Coronary artery (tissue), 2 donors: ENCODE data around the gene CMTR2.
"Not testable (repeated sequence)": the region's sequence is repeated elsewhere in the genome, so short reads cannot be mapped to it uniquely, and the experiment has no call there.

Source experiments
- DNase-seq: peaks from one replicate; pipeline ENCODE4 v3.0.0-alpha.2; 2017; ENCODE audit warnings: low spot score
- H3K27ac ChIP-seq, 2 donors: fragments of 200-600 bp; sonication (generic); one replicate each; pipeline ENCODE4 v1.5.1; 2016 to 2019
- H3K4me3 ChIP-seq: fragments of 200-600 bp; sonication (generic); 2 replicates; pipeline ENCODE4 v1.5.1; 2016; ENCODE audit warnings: mild to moderate bottlenecking, moderate library complexity
- CTCF ChIP-seq: fragments of 200-600 bp; sonication (generic); IDR thresholded peaks from one replicate; pipeline ENCODE4 v1.5.1; 2019; ENCODE audit warnings: antibody characterized with exemption

Gene CMTR2

GRCh38 chr16:71293919-71294318 lies 4.7 kb upstream of the CMTR2 start:
- no peak for TF ChIP-seq CTCF
- Histone ChIP-seq H3K4me3 (no peak overlapping the region), H3K27ac (no peak overlapping the region)
- no peak for DNase-seq

GRCh38 chr16:71292095-71292494 lies 2.9 kb upstream of the CMTR2 start:
- not testable (repeated sequence) for H3K4me3 ChIP-seq, H3K27ac ChIP-seq, DNase-seq

GRCh38 chr16:71289732-71290062 lies 495 bp upstream of the CMTR2 start:
- Histone ChIP-seq H3K4me3 (peak overlapping the region; percentile 82), H3K27ac (peak overlapping the region; percentile 88 to 92)
- DNase-seq = no peak
- TF ChIP-seq CTCF = no peak

GRCh38 chr16:71288570-71288889 lies 672 bp downstream of the CMTR2 start:
- TF ChIP-seq CTCF = no peak
- peak overlapping the region; percentile 88 to 92 for H3K27ac ChIP-seq
- peak overlapping the region; percentile 82 for H3K4me3 ChIP-seq
- DNase-seq = no peak

DNA sequence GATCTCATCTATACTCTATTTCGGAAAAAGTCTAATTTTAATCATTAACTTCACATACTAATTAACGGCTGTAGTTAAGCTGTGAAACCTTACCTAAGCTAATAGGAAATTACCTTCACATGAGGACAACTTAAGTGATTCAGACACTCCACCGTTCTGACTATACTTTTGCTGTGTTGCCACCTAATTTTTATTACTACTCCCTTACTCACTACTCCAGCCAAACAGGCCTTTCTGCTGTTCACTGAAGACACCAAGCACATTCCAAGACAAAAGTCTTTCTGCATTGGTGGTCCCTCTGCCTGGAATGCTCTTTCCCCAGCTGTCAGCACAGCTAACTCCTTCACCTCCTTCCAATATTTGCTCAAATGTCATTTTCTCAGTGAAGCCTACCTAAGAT lies 1.3 kb downstream of the CMTR2 start:
- no peak for DNase-seq
- Histone ChIP-seq H3K4me3 (peak overlapping the region; percentile 82), H3K27ac (no peak overlapping the region)
- TF ChIP-seq CTCF = no peak

DNA sequence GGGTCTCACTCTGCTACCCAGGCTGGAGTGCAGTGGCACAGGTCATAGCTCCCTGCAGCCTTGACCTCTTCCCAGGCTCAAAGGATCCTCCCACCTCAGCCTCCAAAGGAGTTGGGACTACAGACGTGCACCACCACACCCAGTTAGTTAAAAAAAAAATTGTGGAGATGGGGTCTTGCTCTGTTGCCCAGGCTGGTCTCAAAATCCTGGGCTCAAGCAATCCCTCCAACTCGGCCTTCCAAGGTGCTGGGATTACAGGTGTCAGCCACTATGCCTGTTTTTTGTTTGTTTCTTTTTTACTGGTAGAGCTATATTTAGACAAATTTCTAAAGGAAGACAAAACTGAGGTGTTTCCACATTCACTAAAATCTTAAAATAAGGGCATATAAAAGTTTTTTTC lies 1.7 kb downstream of the CMTR2 start:
- no peak overlapping the region for H3K4me3 ChIP-seq
- no peak for TF ChIP-seq CTCF
- no peak for DNase-seq
- no peak overlapping the region for H3K27ac ChIP-seq

- H3K4me3 ChIP-seq = no peak overlapping the region
- no peak for DNase-seq
- no peak overlapping the region for H3K27ac ChIP-seq
- no peak for TF ChIP-seq CTCF
Measured at GRCh38 chr16:71283612-71284011, 5.6 kb downstream of the CMTR2 start.

DNA sequence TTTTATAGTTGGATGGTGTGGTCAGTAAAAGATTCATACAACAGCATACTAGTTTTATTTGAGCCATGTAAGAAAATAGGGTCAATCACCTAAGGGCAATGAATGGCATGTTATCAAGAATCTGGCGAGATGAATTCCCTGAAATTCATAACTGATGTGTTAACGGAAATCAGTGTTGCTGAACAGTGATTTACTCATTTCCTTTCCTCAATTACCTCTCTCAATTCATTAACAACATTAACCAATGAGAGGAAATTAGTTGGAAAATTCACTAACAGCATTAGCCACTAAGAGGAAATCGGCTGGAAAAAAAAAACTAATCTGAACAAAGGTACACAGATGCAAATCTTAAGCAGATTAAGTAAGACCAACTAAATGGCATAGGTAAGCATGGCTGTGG lies 6.3 kb downstream of the CMTR2 start:
- DNase-seq = no peak
- Histone ChIP-seq H3K27ac (no peak overlapping the region), H3K4me3 (no peak overlapping the region)
- TF ChIP-seq CTCF = no peak
